Measurements from ENCODE around the gene XYLT1. TPM values are rescaled to one million over a fixed set of nuclear protein-coding genes. Genes with fewer than 3 reads are reported as not detected.

Gene XYLT1
- total RNA-seq, 2 donors from 2014 or later: 15.0 to 18.3 TPM

DNA sequence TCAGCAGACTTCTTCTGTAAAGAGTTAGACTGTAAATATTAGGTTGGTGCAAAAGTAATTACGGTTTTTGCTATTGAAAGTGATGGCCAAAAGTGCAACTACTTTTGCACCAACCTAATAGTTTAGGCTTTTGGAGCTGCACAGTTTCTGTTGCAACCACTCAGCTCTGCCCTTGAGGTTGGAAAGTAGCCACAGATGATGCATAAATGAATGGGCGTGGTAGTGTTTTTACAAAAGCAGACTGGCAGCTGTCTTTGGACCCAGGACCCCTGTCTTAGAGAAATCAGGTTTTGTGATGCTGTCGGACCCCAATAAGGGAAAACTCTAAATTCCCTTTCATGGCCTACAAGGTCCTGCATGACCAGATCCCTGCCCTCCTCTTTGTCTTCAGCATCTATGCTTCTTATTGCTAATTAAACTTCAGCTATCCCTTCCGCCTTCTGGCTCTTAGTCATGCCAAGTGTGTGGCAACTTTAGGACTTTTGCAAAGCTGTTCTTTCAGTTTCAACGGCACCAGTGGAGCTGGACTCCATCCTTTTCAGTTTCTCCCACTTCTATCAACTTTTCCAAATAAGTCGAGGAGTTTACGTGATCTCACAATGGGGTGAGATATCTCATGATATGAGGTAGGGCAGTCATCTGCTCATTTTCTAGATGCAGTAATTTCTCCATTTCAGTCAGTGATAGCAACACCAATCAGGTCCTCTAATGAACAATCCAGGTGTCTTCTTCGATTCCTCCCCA is 232.3 kb downstream of the XYLT1 start:
- Histone ChIP-seq H3K27me3 (no peaks in the 10 kb centered on the region), H3K36me3 (no peaks in the 10 kb centered on the region), H3K9ac (ENCODE audit: low read depth in 2 of 2, low read length in 2 of 2) (no peak overlapping the region), H3K27ac (no peak overlapping the region), H3K9me3 (no peaks in the 10 kb centered on the region), H3K4me3 (no peak overlapping the region), H3K4me1 (no peaks in the 10 kb centered on the region)
- TF ChIP-seq, protein P1, sequence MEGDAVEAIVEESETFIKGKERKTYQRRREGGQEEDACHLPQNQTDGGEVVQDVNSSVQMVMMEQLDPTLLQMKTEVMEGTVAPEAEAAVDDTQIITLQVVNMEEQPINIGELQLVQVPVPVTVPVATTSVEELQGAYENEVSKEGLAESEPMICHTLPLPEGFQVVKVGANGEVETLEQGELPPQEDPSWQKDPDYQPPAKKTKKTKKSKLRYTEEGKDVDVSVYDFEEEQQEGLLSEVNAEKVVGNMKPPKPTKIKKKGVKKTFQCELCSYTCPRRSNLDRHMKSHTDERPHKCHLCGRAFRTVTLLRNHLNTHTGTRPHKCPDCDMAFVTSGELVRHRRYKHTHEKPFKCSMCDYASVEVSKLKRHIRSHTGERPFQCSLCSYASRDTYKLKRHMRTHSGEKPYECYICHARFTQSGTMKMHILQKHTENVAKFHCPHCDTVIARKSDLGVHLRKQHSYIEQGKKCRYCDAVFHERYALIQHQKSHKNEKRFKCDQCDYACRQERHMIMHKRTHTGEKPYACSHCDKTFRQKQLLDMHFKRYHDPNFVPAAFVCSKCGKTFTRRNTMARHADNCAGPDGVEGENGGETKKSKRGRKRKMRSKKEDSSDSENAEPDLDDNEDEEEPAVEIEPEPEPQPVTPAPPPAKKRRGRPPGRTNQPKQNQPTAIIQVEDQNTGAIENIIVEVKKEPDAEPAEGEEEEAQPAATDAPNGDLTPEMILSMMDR (IDR thresholded peaks at IDR 0.05): no peak
- no peak for DNase-seq
- intact Hi-C loops (cut with DNase I): no loop called here

DNA sequence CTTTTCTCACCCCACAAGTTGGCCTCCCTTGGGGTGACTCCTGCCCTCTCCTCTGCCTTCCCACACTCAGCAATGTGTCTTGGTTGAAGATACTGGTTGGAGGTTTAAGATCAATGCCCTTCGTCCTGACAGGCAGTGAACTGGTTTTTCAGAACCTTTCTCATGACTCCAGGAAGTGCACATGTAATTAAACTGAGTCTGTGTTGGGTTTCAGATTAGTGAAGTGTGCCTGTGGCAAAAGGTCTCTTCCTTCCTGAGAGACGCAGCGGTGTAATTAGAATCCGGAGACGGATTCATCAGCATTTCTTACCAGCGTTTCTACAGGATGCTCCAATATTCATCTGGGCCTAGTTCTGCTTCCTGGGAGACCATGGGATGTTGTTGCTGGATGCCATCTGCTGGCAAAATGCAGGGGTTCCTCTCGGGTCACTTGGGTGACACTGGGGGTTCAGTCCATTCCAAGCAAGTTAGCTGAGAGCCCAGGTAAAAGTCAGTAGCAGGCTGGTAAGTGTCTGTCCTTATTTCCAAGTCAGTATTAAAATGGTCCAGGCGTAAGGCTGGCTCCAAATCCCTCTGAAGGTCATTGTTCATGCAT is 233.3 kb downstream of the XYLT1 start:
- TF ChIP-seq, protein P1 (IDR thresholded peaks at IDR 0.05): no peak
- Histone ChIP-seq H3K4me3 (no peak overlapping the region), H3K27me3 (no peaks in the 10 kb centered on the region), H3K9ac (ENCODE audit: low read depth in 2 of 2, low read length in 2 of 2) (no peak overlapping the region), H3K27ac (no peak overlapping the region), H3K9me3 (no peaks in the 10 kb centered on the region), H3K36me3 (no peaks in the 10 kb centered on the region), H3K4me1 (no peaks in the 10 kb centered on the region)
- intact Hi-C loops (cut with DNase I): no loop called here
- DNase-seq: no peak

DNA sequence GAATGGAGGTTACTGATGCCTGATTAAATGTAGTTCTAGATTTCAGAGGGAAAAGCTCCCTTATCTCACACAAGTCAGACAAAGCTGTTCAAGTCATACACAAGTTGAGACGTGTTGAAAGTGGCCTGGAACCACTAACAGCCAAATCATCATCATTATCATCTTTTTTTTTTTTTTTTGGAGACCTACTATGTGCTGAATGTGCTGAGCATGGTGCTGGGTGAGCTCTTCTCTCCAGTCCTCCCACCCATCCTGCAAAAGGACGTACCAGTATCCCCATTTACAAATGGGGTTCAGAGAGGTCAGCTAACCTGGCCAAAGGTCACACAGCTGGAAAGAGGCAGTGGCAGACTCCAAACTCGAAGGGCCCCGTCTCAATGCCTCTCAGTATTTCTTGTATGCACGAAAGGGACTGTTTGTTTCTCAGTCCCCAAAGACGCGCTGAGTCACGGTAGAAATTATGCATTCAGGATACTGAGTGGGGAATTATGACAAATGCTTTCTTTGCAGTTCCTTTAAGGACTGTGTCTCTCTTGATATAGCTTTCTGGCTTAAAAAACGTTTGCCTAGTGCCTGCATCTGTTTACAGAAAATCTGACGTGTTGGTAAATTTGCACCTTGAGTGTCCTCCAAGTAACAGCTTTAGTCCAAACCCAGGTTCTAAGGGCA is 235.5 kb downstream of the XYLT1 start:
- H3K9me3 ChIP-seq: no peaks in the 10 kb centered on the region
- no peaks in the 10 kb centered on the region for H3K27me3 ChIP-seq
- DNase-seq: no peak
- TF ChIP-seq, protein P1 (IDR thresholded peaks at IDR 0.05): no peak
- no peaks in the 10 kb centered on the region for H3K4me1 ChIP-seq
- H3K36me3 ChIP-seq: no peaks in the 10 kb centered on the region
- H3K27ac ChIP-seq: no peak overlapping the region
- intact Hi-C loops (cut with DNase I): no loop called here
- no peak overlapping the region for H3K4me3 ChIP-seq
- no peak overlapping the region for H3K9ac ChIP-seq (ENCODE audit: low read depth in 2 of 2, low read length in 2 of 2)

DNA sequence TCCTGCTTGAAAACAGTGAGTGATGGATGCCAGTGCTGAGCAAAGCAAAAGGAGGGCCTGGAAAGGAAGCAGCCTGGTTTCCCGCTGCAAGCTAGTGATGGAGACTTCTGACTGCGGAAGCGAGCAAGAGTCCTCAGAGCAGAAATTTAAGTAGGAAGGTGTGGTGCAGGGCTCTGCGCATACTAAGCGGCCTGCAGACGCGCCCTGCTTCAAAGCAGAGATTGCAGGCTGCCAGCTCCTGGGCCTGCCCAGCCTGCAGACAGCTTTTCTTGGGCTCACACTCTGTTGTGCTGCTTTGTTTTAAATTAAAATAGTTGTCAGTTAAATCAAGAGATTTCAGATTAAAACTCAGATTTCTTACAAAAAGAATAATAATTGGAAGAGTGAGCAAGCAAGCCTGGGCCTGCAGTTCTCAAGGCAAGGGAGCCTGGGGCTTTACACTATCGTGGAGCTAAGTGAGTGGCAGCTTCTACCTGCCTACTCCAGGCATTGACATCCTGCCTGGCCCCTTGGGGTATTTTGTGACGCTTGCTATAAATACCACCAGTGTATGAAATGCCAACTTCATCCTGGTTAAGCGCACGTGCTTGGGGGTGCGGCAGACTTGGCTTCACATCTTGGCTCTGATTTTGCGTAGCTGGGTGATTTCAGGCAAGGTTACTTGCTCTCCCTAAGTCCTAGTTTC is 237.3 kb downstream of the XYLT1 start:
- DNase-seq: no peak
- Histone ChIP-seq H3K9me3 (no peaks in the 10 kb centered on the region), H3K4me3 (no peak overlapping the region), H3K27ac (no peak overlapping the region), H3K36me3 (no peaks in the 10 kb centered on the region), H3K27me3 (no peaks in the 10 kb centered on the region), H3K4me1 (no peaks in the 10 kb centered on the region), H3K9ac (ENCODE audit: low read depth in 2 of 2, low read length in 2 of 2) (no peak overlapping the region)
- TF ChIP-seq, protein P1 (IDR thresholded peaks at IDR 0.05): no peak
- intact Hi-C loops (cut with DNase I): no loop called here

DNA sequence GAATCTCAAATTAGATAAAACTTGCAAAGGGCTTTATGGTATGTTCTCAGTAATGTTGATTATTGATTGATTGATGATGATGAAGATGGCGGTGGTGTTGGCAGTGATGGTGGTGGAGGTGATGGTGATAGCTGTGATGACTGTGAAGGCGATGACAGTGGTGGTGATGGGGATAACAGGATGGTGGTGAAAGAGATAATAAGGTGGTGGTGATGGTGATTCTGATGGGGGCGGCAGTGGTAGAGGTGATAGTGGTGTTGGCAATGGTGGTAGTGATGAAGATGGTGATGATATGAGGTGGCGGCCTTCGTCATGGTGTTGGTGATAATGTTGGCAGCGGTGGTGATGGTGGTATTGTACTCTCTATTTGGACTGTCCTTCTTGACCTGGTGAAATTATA is 238.3 kb downstream of the XYLT1 start:
- H3K36me3 ChIP-seq: no peaks in the 10 kb centered on the region
- H3K27me3 ChIP-seq: no peaks in the 10 kb centered on the region
- no peaks in the 10 kb centered on the region for H3K9me3 ChIP-seq
- no peak overlapping the region for H3K4me3 ChIP-seq
- H3K4me1 ChIP-seq: no peaks in the 10 kb centered on the region
- H3K9ac ChIP-seq (ENCODE audit: low read depth in 2 of 2, low read length in 2 of 2): no peak overlapping the region
- DNase-seq: no peak
- no peak overlapping the region for H3K27ac ChIP-seq
- TF ChIP-seq, protein P1 (IDR thresholded peaks at IDR 0.05): no peak
- intact Hi-C loops (cut with DNase I): no loop called here
